Skeletal muscle tissue (tissue), 4 donors: ENCODE results near the gene ENPEP. TPM values are rescaled to one million over a fixed set of nuclear protein-coding genes. Genes with fewer than 3 reads are reported as not detected.
"Not testable (repeated sequence)": the region's sequence is repeated elsewhere in the genome, so short reads cannot be mapped to it uniquely, and the experiment has no call there.

Source experiments
- H3K27ac ChIP-seq: one replicate; pipeline ENCODE4 v1.7.0; 2013; ENCODE audit warnings: mild to moderate bottlenecking, low read depth, low read length, inconsistent platforms
- H3K27me3 ChIP-seq, 3 donors: one replicate each; pipeline ENCODE4 v1.7.0; 2013; ENCODE audit warnings: low read length in 3 of 3; ENCODE audit not compliant: control insufficient read depth in 3 of 3, insufficient read depth in 3 of 3
- H3K36me3 ChIP-seq, 3 donors: one replicate each; pipeline ENCODE4 v1.7.0; 2013; ENCODE audit warnings: low read length in 3 of 3; ENCODE audit not compliant: control insufficient read depth in 3 of 3, insufficient read depth in 3 of 3
- H3K4me1 ChIP-seq, 3 donors: one replicate each; pipeline ENCODE4 v1.7.0; 2013; ENCODE audit warnings: low read length in 3 of 3, mild to moderate bottlenecking in 3 of 3; ENCODE audit not compliant: control insufficient read depth in 3 of 3, insufficient read depth in 3 of 3
- H3K4me3 ChIP-seq, 3 donors: one replicate each; pipeline ENCODE4 v1.7.0; 2013; ENCODE audit warnings: low read length in 3 of 3
- H3K9ac ChIP-seq, 3 donors: one replicate each; pipeline ENCODE4 v1.7.0; 2013; ENCODE audit warnings: low read length in 3 of 3, mild to moderate bottlenecking in 3 of 3, moderate library complexity in 2 of 3, low read depth in 1 of 3
- H3K9me3 ChIP-seq, 3 donors: one replicate each; pipeline ENCODE4 v1.7.0; 2013; ENCODE audit warnings: low read length in 3 of 3; ENCODE audit not compliant: control insufficient read depth in 3 of 3
- total RNA-seq: library from RNA; depleted of rRNA; stranded (reverse); fragments of >200 nt; gene quantifications from one replicate; pipeline ENCODE4 v1.2.3, GENCODE V29; 2014
- donor health status: Osteomylitis.

ENPEP gene
- total RNA-seq, 1 donor from 2014 or later, result 9.9 TPM

- H3K36me3 ChIP-seq, result no peaks in the 10 kb centered on the region
- H3K9me3 ChIP-seq, result no peaks in the 10 kb centered on the region
- H3K9ac ChIP-seq, result peak overlapping the region; percentile 25 to 65 (median 38)
- H3K27me3 ChIP-seq, result no peaks in the 10 kb centered on the region
- peak overlapping the region; percentile 85 for H3K27ac ChIP-seq
- H3K4me1 ChIP-seq, result peaks cover 7 to 19% (median 13%) of the 10 kb centered on the region in 3 donors
- H3K4me3 ChIP-seq, result peak overlapping the region in 1 of 3 donors; percentile 22
These were observed 8.8 kb downstream of the ENPEP start for GRCh38 chr4:110484767-110485166.

- Histone ChIP-seq H3K27me3 (no peaks in the 10 kb centered on the region), H3K36me3 (no peaks in the 10 kb centered on the region), H3K9ac (peak overlapping the region; percentile 1 to 40 (median 38)), H3K4me1 (peaks cover 11 to 19% (median 13%) of the 10 kb centered on the region in 3 donors), H3K27ac (peak overlapping the region; percentile 85), H3K4me3 (no peak overlapping the region), H3K9me3 (no peaks in the 10 kb centered on the region)
These were observed 9.5 kb downstream of the ENPEP start for GRCh38 chr4:110485452-110485851.

GRCh38 chr4:110486256-110486655 lies 10.3 kb downstream of the ENPEP start:
- peaks cover 11 to 19% (median 13%) of the 10 kb centered on the region in 3 donors for H3K4me1 ChIP-seq
- no peaks in the 10 kb centered on the region for H3K27me3 ChIP-seq
- H3K36me3 ChIP-seq, result no peaks in the 10 kb centered on the region
- H3K9me3 ChIP-seq, result no peaks in the 10 kb centered on the region
- no peak overlapping the region for H3K4me3 ChIP-seq
- peak overlapping the region; percentile 85 for H3K27ac ChIP-seq
- peak overlapping the region; percentile 12 to 50 (median 46) for H3K9ac ChIP-seq

- H3K27ac ChIP-seq, result peak overlapping the region; percentile 85
- H3K9ac ChIP-seq, result peak overlapping the region in 2 of 3 donors; percentile 46 to 50
- H3K4me3 ChIP-seq, H3K9me3 ChIP-seq, H3K36me3 ChIP-seq, H3K27me3 ChIP-seq: not testable (repeated sequence)
- peaks cover 11 to 19% (median 13%) of the 10 kb centered on the region in 3 donors for H3K4me1 ChIP-seq
These were observed 10.9 kb downstream of the ENPEP start for GRCh38 chr4:110486850-110487249.

GRCh38 chr4:110487873-110488272 lies 11.9 kb downstream of the ENPEP start:
- Histone ChIP-seq H3K27me3 (no peaks in the 10 kb centered on the region), H3K27ac (peak overlapping the region; percentile 66), H3K36me3 (no peaks in the 10 kb centered on the region), H3K9me3 (no peaks in the 10 kb centered on the region), H3K4me1 (peaks cover 11 to 19% (median 13%) of the 10 kb centered on the region in 3 donors), H3K9ac (peak overlapping the region in 2 of 3 donors; percentile 1 to 37), H3K4me3 (peak overlapping the region in 2 of 3 donors; percentile 2 to 28)

- Histone ChIP-seq H3K9me3 (no peaks in the 10 kb centered on the region), H3K9ac (no peak overlapping the region), H3K27ac (no peak overlapping the region), H3K4me3 (no peak overlapping the region), H3K4me1 (peaks cover 10 to 18% (median 14%) of the 10 kb centered on the region in 3 donors), H3K36me3 (no peaks in the 10 kb centered on the region), H3K27me3 (no peaks in the 10 kb centered on the region)
These were observed 14.1 kb downstream of the ENPEP start for GRCh38 chr4:110489901-110490508.

GRCh38 chr4:110492522-110492921 lies 16.6 kb downstream of the ENPEP start:
- no peak overlapping the region for H3K4me3 ChIP-seq
- no peak overlapping the region for H3K9ac ChIP-seq
- no peaks in the 10 kb centered on the region for H3K27me3 ChIP-seq
- peaks cover 0 to 6% (median 4%) of the 10 kb centered on the region in 3 donors for H3K4me1 ChIP-seq
- H3K9me3 ChIP-seq, result no peaks in the 10 kb centered on the region
- no peak overlapping the region for H3K27ac ChIP-seq
- no peaks in the 10 kb centered on the region for H3K36me3 ChIP-seq

GRCh38 chr4:110493520-110493919 lies 17.6 kb downstream of the ENPEP start:
- Histone ChIP-seq H3K36me3 (no peaks in the 10 kb centered on the region), H3K9ac (no peak overlapping the region), H3K4me3 (no peak overlapping the region), H3K4me1 (peaks cover 0 to 4% (median 3%) of the 10 kb centered on the region in 3 donors), H3K9me3 (no peaks in the 10 kb centered on the region), H3K27ac (no peak overlapping the region), H3K27me3 (no peaks in the 10 kb centered on the region)

- Histone ChIP-seq H3K36me3 (no peaks in the 10 kb centered on the region), H3K4me1 (peaks cover 0 to 4% (median 3%) of the 10 kb centered on the region in 3 donors), H3K4me3 (no peak overlapping the region), H3K9ac (no peak overlapping the region), H3K27me3 (no peaks in the 10 kb centered on the region), H3K9me3 (no peaks in the 10 kb centered on the region), H3K27ac (no peak overlapping the region)
These were observed 22.5 kb downstream of the ENPEP start for GRCh38 chr4:110498420-110498819.

GRCh38 chr4:110499126-110499525 lies 23.2 kb downstream of the ENPEP start:
- H3K9ac ChIP-seq, result no peak overlapping the region
- H3K4me1 ChIP-seq, result peaks cover 6 to 10% (median 10%) of the 10 kb centered on the region in 3 donors
- no peak overlapping the region for H3K27ac ChIP-seq
- H3K36me3 ChIP-seq, result no peaks in the 10 kb centered on the region
- no peaks in the 10 kb centered on the region for H3K27me3 ChIP-seq
- no peak overlapping the region for H3K4me3 ChIP-seq
- H3K9me3 ChIP-seq, result no peaks in the 10 kb centered on the region
